HG03103 (cell line): Measurements from ENCODE around the gene AXIN1.

ENCODE experiments used
- ATAC-seq: cut with Tn5 transposase; IDR thresholded peaks from one replicate; pipeline ENCODE4 v1.9.1; 2021; ENCODE audit warnings: low read depth; ENCODE audit not compliant: unreplicated experiment

AXIN1 gene

DNA sequence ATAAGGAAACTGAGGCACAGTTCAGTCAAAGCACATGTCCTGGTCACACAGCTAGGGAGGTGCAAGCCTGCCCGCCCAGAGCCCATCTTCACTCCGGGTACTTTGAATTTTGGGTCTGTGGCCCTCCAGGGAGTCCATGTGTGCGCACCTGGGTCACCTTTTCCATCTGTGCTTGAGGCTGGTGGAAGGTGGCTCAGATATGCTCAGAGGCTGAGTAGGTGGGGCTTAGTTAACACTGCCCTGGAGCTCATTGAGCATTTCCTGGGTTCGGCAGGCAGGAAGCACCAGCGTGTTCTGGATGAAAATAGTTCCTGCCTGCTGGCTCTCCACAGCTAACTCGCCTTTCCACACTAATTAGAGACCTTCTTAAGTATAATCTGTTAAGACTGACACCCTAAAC lies 98.7 kb downstream of the AXIN1 start:
- ATAC-seq: no peak

DNA sequence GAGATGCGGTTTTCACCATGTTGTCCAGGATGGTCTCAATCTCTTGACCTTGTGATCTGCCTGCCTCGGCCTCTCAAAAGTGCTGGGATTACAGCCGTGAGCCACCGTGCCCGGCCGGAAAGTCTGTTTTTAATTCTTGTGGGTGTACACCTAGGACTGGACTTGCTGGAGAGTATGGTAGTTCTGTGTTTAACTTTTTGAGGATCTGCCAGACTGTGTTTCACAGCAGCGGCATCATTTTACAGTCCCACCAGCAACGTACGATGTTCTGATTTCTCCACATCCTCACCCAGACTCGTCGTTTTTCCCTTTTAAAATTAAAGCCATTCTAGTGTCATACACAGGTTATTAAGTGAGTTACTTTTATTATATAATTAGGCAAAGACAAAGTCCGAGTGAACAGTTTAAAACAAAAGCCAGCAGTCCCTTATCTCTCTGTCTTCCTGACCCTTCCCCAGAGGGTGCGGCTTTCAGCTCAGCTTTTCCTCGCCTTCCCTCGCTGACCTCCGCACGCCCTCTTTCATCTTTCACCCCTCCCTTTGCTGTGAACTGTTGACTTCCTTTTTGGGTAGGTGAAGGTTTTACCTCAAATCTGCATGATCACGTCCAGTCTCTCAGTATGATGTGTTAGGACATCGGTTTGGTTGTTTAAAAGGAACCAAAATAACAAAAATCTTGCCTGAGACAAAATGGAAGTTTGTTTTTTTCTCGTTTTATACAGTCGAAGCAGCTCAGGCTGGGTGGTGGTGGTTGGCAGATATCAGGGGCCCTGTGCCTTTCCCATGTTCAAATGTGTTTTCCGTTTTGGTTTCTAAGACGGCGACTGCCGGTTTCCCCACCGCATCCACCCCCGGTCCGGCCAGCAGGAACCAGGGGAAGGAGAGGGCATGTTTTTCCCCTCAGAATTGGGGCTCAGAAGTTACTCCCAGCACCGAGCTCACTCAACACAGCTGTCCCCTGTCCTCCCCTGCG lies 99.9 kb downstream of the AXIN1 start:
- no peak for ATAC-seq

DNA sequence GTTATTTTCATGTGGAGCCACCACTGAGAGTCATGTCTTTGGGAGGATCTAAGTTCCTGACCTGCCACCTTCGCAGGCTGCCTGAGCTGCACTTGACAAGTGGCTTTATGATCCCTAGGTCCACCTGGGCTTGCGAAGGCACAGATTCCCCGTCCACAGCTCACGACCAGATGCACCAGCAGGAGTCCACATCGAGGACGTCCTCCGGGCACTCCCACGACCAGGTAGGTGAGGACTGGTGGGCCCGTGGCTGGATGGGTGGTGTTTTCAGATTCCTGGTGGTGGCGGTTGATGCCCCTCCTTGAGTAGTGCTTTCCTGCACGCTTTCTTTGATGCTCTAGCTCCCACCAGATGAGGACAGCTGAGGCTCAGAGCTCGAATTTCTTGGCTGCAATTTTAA lies 103.1 kb downstream of the AXIN1 start:
- no peak for ATAC-seq

DNA sequence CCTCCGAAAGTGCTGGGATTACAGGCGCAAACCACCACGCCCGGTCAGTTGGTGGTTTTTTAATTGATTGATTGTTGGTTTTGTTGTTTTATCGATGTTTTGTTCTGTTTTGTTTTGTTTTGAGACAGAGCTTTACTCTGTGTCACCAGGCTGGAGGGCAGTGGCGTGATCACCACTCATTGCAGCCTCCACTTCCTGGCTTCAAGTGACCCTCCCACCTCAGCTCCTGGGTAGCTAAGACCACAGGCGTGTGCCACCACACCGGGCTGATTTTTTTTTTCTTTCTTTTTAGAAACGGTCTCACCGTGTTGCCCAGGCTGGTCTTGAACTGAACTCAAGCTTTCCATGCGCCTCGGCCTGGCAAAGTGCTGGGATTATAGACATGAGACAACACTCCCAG lies 105.5 kb downstream of the AXIN1 start:
- no peak for ATAC-seq

DNA sequence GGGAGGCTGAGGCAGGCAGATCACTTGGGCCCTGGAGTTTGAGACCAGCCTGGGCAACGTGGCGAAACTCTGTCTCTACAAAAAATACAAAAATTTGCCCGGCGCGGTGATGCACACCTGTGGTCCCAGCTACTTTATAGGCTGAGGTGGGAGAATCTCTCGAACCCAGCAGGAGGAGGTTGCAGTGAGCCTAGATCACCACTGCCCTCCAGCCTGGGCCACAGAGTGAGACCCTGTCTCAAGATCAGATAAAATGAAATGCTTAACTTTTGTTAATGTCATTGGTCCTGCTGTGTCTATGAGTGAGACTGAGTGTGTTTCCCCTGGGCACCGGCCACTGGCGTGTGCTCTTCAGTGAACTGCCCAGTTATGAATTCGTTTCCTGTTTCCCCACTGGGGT lies 107.4 kb downstream of the AXIN1 start:
- no peak for ATAC-seq

DNA sequence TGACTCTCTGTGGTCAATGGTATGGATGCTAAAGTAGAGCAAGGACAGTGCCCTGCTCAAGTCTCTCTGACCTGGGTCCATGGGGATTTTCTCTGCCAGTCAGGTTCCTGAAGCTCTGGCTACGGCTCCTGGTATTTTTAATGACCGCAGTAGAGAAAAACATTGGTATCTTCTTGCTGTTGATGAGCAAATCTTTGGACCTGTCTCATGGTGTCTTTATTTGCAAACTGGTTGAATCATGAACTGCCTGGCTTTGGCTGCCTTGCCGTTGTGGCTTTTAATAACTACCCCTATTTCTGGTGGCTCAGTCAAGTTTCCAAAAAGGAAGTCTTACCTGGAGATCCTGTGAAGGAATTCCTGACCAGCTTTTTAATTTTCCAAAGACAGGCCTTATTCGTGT lies 109.2 kb downstream of the AXIN1 start:
- no peak for ATAC-seq

DNA sequence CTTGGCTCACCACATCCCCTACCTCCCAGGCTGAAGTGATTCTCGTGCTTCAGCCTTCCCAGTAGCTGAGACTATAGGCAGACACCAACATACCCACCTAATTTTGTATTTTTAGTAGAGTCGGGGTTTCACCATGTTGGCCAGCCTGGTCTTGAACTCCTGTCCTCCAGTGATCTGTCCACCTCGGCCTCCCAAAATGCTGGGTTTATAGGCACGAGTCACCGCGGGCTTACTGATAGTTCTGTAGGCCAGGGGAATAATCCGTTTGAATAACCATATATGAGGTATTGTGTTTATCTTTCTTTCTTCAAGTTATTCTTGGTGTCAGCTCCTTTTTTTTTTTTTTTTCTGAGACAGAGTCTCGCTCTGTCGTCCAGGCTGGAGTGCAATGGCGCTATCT lies 110.2 kb downstream of the AXIN1 start:
- ATAC-seq: no peak

DNA sequence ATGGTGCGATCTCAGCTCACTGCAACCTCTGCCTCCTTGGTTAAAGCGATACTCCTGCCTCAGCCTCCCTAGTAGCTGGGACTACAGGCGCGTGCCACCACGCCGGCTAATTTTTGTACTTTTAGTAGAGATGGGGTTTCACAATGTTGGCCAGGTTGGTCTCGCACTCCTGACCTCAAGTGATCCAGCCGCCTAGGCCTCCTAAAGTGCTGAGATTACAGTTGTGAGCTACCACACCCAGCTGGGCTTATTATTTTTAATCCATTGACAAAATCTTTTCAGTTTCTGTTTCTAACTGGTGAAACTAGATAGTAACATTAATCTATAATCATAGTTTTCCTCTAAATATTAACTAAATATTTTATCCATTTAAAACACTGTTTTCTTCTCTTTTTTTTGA lies 112.0 kb downstream of the AXIN1 start:
- no peak for ATAC-seq

DNA sequence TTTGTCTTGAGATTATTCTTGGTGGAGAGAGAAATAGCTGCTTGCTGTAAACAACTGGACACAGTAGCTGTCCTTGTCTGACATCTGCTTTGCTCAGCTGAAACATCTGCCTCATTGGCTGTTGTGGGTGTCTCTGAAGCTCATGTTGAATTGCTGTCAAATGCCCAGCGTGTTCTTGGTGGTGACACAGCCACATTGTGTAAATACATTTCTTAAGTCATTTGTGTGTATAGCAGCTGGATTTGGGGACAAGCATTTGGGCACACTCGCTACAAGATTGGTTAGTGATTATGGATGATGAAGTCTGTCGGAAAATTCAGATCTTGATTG lies 112.6 kb downstream of the AXIN1 start:
- no peak for ATAC-seq
